ENCODE results near the gene ITPKB. TPM values are rescaled to one million over a fixed set of nuclear protein-coding genes. Genes with fewer than 3 reads are reported as not detected.

The ITPKB gene
- 10 to 100 TPM; 31.0 to 31.9 TPM for total RNA-seq

GRCh38 chr1:226738995-226739695 is at the start of gene ITPKB:
TSS of gene ITPKB (minus strand) at chr1:226739282. CDS start at chr1:226737458, 1,824 bp downstream.
- peak; percentile 47 for ATAC-seq
- H3K36me3 Mint-ChIP-seq (ENCODE audit: low read depth) = peaks cover 25% of the 10 kb centered on the region
- intact Hi-C loops (cut with DNase I, micrococcal nuclease) = loop anchor here (1.0 to 10.0 kb wide), 14 partner anchors 28 to 674 kb away; partner anchors contain the start of genes COQ8A (in 1 of the 2), H3-3A (in 1 of the 2) and PARP1 (in 1 of the 2)
- peak within 1 kb of the TSS; percentile 95 for H3K27ac Mint-ChIP-seq
- ChIA-PET POLR2A (interaction anchor here (0.6 to 1.3 kb wide), 5 partner anchors 8 to 91 kb away, joined by 3 to 4 read pairs (median 3); no protein-coding TSS in a partner anchor), CTCF (interaction anchor here (0.8 to 2.1 kb wide), 9 partner anchors 9 to 57 kb away, joined by 3 to 10 read pairs (median 5); no protein-coding TSS in a partner anchor)
- peak; percentile 76 for DNase-seq
- H3K27me3 Mint-ChIP-seq = no peaks in the 10 kb centered on the region
- H3K4me3 Mint-ChIP-seq = peak within 1 kb of the TSS; percentile 88
- H3K9me3 Mint-ChIP-seq (ENCODE audit: low read depth) = no peaks in the 10 kb centered on the region
- H3K4me1 Mint-ChIP-seq = peaks cover 35% of the 10 kb centered on the region

GRCh38 chr1:226787638-226788037 is 48.6 kb upstream of the ITPKB start:
- Mint-ChIP-seq H3K27me3 (no peaks in the 10 kb centered on the region), H3K4me1 (peaks cover 9% of the 10 kb centered on the region), H3K27ac (no peak overlapping the region), H3K36me3 (ENCODE audit: low read depth) (no peaks in the 10 kb centered on the region), H3K9me3 (ENCODE audit: low read depth) (no peaks in the 10 kb centered on the region), H3K4me3 (no peak overlapping the region)
- no peak for ATAC-seq
- no peak for DNase-seq
- ChIA-PET CTCF (interaction anchor here (0.6 kb wide), 1 partner anchor 9 kb away, joined by 4 read pairs; no protein-coding TSS in a partner anchor), POLR2A (no interaction called here)
- intact Hi-C loops (cut with DNase I, micrococcal nuclease) = no loop called here

GRCh38 chr1:226787071-226787470 is 48.0 kb upstream of the ITPKB start:
- POLR2A ChIA-PET = no interaction called here

GRCh38 chr1:226786550-226786949 is 47.5 kb upstream of the ITPKB start:
- no peak for DNase-seq
- peaks cover 9% of the 10 kb centered on the region for H3K4me1 Mint-ChIP-seq
- POLR2A ChIA-PET = no interaction called here
- CTCF ChIA-PET = no interaction called here
- peak; percentile 72 for ATAC-seq
- H3K27ac Mint-ChIP-seq = no peak overlapping the region
- intact Hi-C loops (cut with DNase I, micrococcal nuclease) = no loop called here
- H3K4me3 Mint-ChIP-seq = no peak overlapping the region
- H3K9me3 Mint-ChIP-seq (ENCODE audit: low read depth) = no peaks in the 10 kb centered on the region
- H3K27me3 Mint-ChIP-seq = no peaks in the 10 kb centered on the region
- H3K36me3 Mint-ChIP-seq (ENCODE audit: low read depth) = no peaks in the 10 kb centered on the region

More at GRCh38 chr1:226787071-226787470, 48.0 kb upstream of the ITPKB start:
- H3K27me3 Mint-ChIP-seq = no peaks in the 10 kb centered on the region
- no peak overlapping the region for H3K27ac Mint-ChIP-seq
- H3K4me1 Mint-ChIP-seq = peaks cover 9% of the 10 kb centered on the region
- H3K9me3 Mint-ChIP-seq (ENCODE audit: low read depth) = no peaks in the 10 kb centered on the region
- DNase-seq = no peak
- H3K4me3 Mint-ChIP-seq = no peak overlapping the region
- intact Hi-C loops (cut with DNase I, micrococcal nuclease) = no loop called here
- ATAC-seq = no peak
- CTCF ChIA-PET = no interaction called here
- no peaks in the 10 kb centered on the region for H3K36me3 Mint-ChIP-seq (ENCODE audit: low read depth)

- no peak for ATAC-seq
- no peak for DNase-seq
- CTCF ChIA-PET = interaction anchor here (0.7 kb wide), 1 partner anchor 1042 kb away, joined by 4 read pairs; no protein-coding TSS in a partner anchor
Measured at GRCh38 chr1:226785805-226786204, 46.7 kb upstream of the ITPKB start.

GRCh38 chr1:226784081-226785049 is 45.3 kb upstream of the ITPKB start:
- H3K36me3 Mint-ChIP-seq (ENCODE audit: low read depth) = no peaks in the 10 kb centered on the region
- peaks cover 7% of the 10 kb centered on the region for H3K4me1 Mint-ChIP-seq
- intact Hi-C loops (cut with DNase I, micrococcal nuclease) = no loop called here
- no peak overlapping the region for H3K27ac Mint-ChIP-seq
- ChIA-PET CTCF (interaction anchor here (0.6 kb wide), 1 partner anchor 98 kb away, joined by 3 read pairs; no protein-coding TSS in a partner anchor), POLR2A (no interaction called here)
- no peaks in the 10 kb centered on the region for H3K9me3 Mint-ChIP-seq (ENCODE audit: low read depth)
- ATAC-seq (no peak), DNase-seq (no peak)
- no peak overlapping the region for H3K4me3 Mint-ChIP-seq
- H3K27me3 Mint-ChIP-seq = no peaks in the 10 kb centered on the region

More at GRCh38 chr1:226785805-226786204, 46.7 kb upstream of the ITPKB start:
- H3K9me3 Mint-ChIP-seq (ENCODE audit: low read depth) = no peaks in the 10 kb centered on the region
- no peaks in the 10 kb centered on the region for H3K36me3 Mint-ChIP-seq (ENCODE audit: low read depth)
- H3K4me1 Mint-ChIP-seq = peaks cover 5% of the 10 kb centered on the region
- no peak overlapping the region for H3K4me3 Mint-ChIP-seq
- no peak overlapping the region for H3K27ac Mint-ChIP-seq
- intact Hi-C loops (cut with DNase I, micrococcal nuclease) = no loop called here
- H3K27me3 Mint-ChIP-seq = no peaks in the 10 kb centered on the region
- POLR2A ChIA-PET = interaction anchor here (0.7 kb wide), 1 partner anchor 10 kb away, joined by 4 read pairs; no protein-coding TSS in a partner anchor

GRCh38 chr1:226782845-226783601 is 43.9 kb upstream of the ITPKB start:
- Mint-ChIP-seq H3K27ac (no peak overlapping the region), H3K4me1 (peaks cover 2% of the 10 kb centered on the region), H3K27me3 (no peaks in the 10 kb centered on the region), H3K4me3 (no peak overlapping the region), H3K36me3 (ENCODE audit: low read depth) (no peaks in the 10 kb centered on the region), H3K9me3 (ENCODE audit: low read depth) (no peaks in the 10 kb centered on the region)
- ChIA-PET POLR2A (interaction anchor here (0.6 kb wide), 1 partner anchor 51 kb away, joined by 3 read pairs; no protein-coding TSS in a partner anchor), CTCF (no interaction called here)
- ATAC-seq = no peak
- intact Hi-C loops (cut with DNase I, micrococcal nuclease) = no loop called here
- DNase-seq = no peak

DNA sequence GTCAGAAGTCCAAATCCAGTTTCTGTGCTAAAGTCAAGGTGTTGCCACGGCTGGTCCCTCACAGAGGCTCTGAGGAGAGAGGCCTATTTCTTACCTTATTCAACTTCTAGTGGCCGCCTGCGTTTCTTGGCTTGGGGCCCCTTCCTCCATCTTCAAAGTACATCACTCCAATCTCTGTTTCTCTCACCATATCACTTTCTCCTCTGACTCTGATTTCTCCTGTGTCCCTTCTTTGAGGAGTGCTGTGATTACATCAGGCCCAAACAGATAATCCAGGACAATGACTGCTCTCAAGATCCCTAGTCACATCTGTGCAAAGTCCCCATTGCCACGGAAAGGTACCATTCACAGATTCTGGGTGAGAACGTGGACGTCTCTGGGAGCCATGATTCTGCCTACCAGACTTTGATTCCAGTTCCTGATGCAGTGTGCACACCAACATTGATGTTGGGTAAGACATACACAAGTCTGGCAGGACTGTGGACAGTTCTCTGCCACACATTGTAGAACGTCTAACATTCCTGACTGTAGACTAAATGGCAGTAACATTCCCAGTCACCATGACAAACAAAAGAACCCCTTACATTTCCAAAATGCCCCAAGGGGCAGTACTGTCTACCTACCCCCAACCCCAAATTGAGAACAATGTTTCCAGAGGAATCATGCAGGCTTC is 43.0 kb upstream of the ITPKB start:
- Mint-ChIP-seq H3K4me1 (peaks cover 2% of the 10 kb centered on the region), H3K27ac (no peak overlapping the region), H3K27me3 (no peaks in the 10 kb centered on the region), H3K9me3 (ENCODE audit: low read depth) (no peaks in the 10 kb centered on the region), H3K4me3 (no peak overlapping the region), H3K36me3 (ENCODE audit: low read depth) (no peaks in the 10 kb centered on the region)
- ChIA-PET POLR2A (no interaction called here), CTCF (no interaction called here)
- DNase-seq (no peak), ATAC-seq (no peak)
- intact Hi-C loops (cut with DNase I, micrococcal nuclease) = no loop called here

DNA sequence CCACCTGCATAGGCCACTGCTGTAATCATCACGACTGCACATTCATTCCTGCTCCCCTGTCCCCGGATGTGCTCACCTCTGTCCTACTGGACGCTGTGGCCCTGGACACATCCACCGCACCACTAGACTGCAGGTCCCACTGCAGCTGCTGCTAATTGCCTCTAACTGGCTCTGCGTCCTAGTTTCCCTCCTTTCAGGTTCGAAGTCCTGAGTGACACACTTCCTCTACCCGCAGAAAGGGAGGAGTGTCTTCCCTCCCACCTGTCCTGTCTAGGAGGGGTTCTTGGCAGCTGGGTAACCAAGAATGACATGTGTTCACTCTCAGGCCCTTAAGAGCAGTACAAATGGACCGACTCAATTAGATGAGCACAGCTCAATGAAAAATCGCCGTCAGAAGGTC is 40.5 kb upstream of the ITPKB start:
- Mint-ChIP-seq H3K27me3 (no peaks in the 10 kb centered on the region), H3K4me3 (no peak overlapping the region), H3K9me3 (ENCODE audit: low read depth) (no peaks in the 10 kb centered on the region), H3K4me1 (peaks cover 2% of the 10 kb centered on the region), H3K36me3 (ENCODE audit: low read depth) (no peaks in the 10 kb centered on the region), H3K27ac (no peak overlapping the region)
- ATAC-seq (no peak), DNase-seq (no peak)
- CTCF ChIA-PET = interaction anchor here (0.6 to 1.0 kb wide), 3 partner anchors 12 to 144 kb away, joined by 3 read pairs; no protein-coding TSS in a partner anchor
- intact Hi-C loops (cut with DNase I, micrococcal nuclease) = loop anchor here in 1 of 2 experiments (10.0 kb wide), 1 partner anchor 265 kb away; no protein-coding TSS in a partner anchor
- POLR2A ChIA-PET = interaction anchor here (0.7 kb wide), 1 partner anchor 281 kb away, joined by 4 read pairs; no protein-coding TSS in a partner anchor

DNA sequence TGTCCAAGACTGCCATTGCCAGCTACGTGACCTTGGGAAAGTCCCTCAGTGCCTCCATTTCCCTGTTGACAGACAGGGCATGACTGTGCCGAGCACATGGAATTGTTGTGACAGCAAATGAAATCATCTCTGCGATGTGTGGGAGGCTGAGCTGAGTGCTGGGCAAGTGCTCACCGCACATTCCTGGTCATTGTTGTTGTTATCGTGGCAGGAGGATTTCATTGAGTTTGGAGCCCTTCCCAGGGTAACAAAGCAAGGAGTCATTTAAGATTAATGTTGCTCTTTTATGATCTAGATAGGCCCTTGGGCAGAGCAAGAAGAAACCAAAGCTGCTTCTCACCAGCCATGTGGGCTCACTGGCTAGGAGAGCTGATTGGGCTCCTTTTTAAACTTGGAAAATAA is 39.6 kb upstream of the ITPKB start:
- H3K27me3 Mint-ChIP-seq = no peaks in the 10 kb centered on the region
- ATAC-seq = no peak
- H3K4me3 Mint-ChIP-seq = no peak overlapping the region
- intact Hi-C loops (cut with DNase I, micrococcal nuclease) = loop anchor here in 1 of 2 experiments (10.0 kb wide), 1 partner anchor 266 kb away; no protein-coding TSS in a partner anchor
- H3K27ac Mint-ChIP-seq = no peak overlapping the region
- no peak for DNase-seq
- ChIA-PET POLR2A (interaction anchor here (0.7 kb wide), 1 partner anchor 282 kb away, joined by 4 read pairs; no protein-coding TSS in a partner anchor), CTCF (interaction anchor here (0.5 to 1.3 kb wide), 4 partner anchors 13 to 152 kb away, joined by 3 to 5 read pairs (median 3); no protein-coding TSS in a partner anchor)
- H3K9me3 Mint-ChIP-seq (ENCODE audit: low read depth) = no peaks in the 10 kb centered on the region
- peaks cover 2% of the 10 kb centered on the region for H3K4me1 Mint-ChIP-seq
- no peaks in the 10 kb centered on the region for H3K36me3 Mint-ChIP-seq (ENCODE audit: low read depth)
